Endothelial cell of umbilical vein (primary cell): Measurements from ENCODE around the gene ASB2. TPM values are rescaled to one million over a fixed set of nuclear protein-coding genes. Genes with fewer than 3 reads are reported as not detected.
A peak's percentile ranks its signal among the peaks of the same experiment; 100 is the strongest.

Experiments
- BruUV-seq: library from RNA; stranded (reverse); fragments of 400-500 nt; replicated peaks from 2 replicates; lab custom pipeline; 2021; lab: Mats Ljungman, UMichigan
- CTCF ChIA-PET: fragments of 300-600, 350-600 bp; sonication (Branson Sonifier 250); formaldehyde crosslinking; loops from one replicate; lab custom pipeline; 2021; ENCODE audit warnings: antibody characterized with exemption, inconsistent platforms; lab: Charles Lee
- POLR2A ChIA-PET: fragments of 300-600, 350-600 bp; sonication (Branson Sonifier 250); formaldehyde crosslinking; loops from one replicate; lab custom pipeline; 2021; ENCODE audit warnings: antibody characterized with exemption, inconsistent platforms; lab: Charles Lee
- DNase-seq: peaks from one replicate; pipeline ENCODE4 v3.0.0-alpha.2; 2011; ENCODE audit warnings: low read depth, low spot score
- FAIRE-seq: peaks from 2 replicates; lab custom pipeline; 2011; peaks lifted over from hg19 to GRCh38; lab: Jason Lieb, UNC
- H2AFZ ChIP-seq: 2 replicates; pipeline ENCODE4 v1.6.0; 2012; ENCODE audit warnings: low read depth, low read length, control low read depth, inconsistent platforms
- H3K27ac ChIP-seq: 2 replicates; pipeline ENCODE4 v1.5.1; 2011; ENCODE audit warnings: low read depth, mild to moderate bottlenecking, control low read depth, low read length, moderate library complexity; ENCODE audit not compliant: insufficient read depth
- H3K27me3 ChIP-seq, 2 experiments: 2 replicates each; pipeline versions ENCODE4 v1.6.0 to v1.6.1; 2011; ENCODE audit warnings: low read length in 2 of 2, mixed read lengths in 1 of 2; ENCODE audit not compliant: control insufficient read depth in 2 of 2, insufficient read depth in 2 of 2
- H3K36me3 ChIP-seq, 2 experiments: 2 replicates in 1 of 2; 3 replicates in 1 of 2; pipeline ENCODE4 v1.5.1; 2011; ENCODE audit warnings: low read length in 2 of 2, mild to moderate bottlenecking in 1 of 2, moderate library complexity in 1 of 2; ENCODE audit not compliant: control insufficient read depth in 2 of 2, insufficient read depth in 2 of 2; ENCODE audit errors: extremely low read depth in 1 of 2
- H3K4me1 ChIP-seq: 3 replicates; pipeline ENCODE4 v1.5.1; 2011; ENCODE audit warnings: mild to moderate bottlenecking, low read length; ENCODE audit not compliant: control insufficient read depth, insufficient read depth; ENCODE audit errors: extremely low read depth
- H3K4me2 ChIP-seq: 2 replicates; pipeline ENCODE4 v1.6.1; 2011; ENCODE audit warnings: low read length, control low read depth, mixed read lengths; ENCODE audit not compliant: insufficient read depth
- H3K4me3 ChIP-seq, 3 experiments: fragments of 200-600 bp in 1 of 3; sonication (generic), shearing (Covaris generic) in 1 of 3; replicated peaks in 1 of 3; 2 replicates each; pipeline ENCODE4 v1.5.1; 2011 to 2016; ENCODE audit warnings: control low read depth in 3 of 3, low read length in 3 of 3, mild to moderate bottlenecking in 2 of 3, inconsistent platforms in 1 of 3, low read depth in 1 of 3, moderate library complexity in 1 of 3; ENCODE audit not compliant: insufficient read depth in 1 of 3
- H3K79me2 ChIP-seq: 2 replicates; pipeline ENCODE4 v1.6.0; 2012; ENCODE audit warnings: low read length, inconsistent platforms; ENCODE audit not compliant: control insufficient read depth, insufficient read depth
- H3K9ac ChIP-seq: replicated peaks from 2 replicates; pipeline ENCODE3; 2011; ENCODE audit warnings: low read length, control low read depth; ENCODE audit not compliant: insufficient read depth; ENCODE audit errors: extremely low read depth
- H3K9me1 ChIP-seq: replicated peaks from 3 replicates; pipeline ENCODE4 v1.6.0; 2011; ENCODE audit warnings: mild to moderate bottlenecking, low read length; ENCODE audit not compliant: control insufficient read depth, insufficient read depth; ENCODE audit errors: extremely low read depth
- H3K9me3 ChIP-seq: replicated peaks from 2 replicates; pipeline ENCODE4 v1.5.1; 2012; ENCODE audit warnings: low read length, inconsistent platforms; ENCODE audit not compliant: control insufficient read depth, insufficient read depth
- H4K20me1 ChIP-seq: replicated peaks from 2 replicates; pipeline ENCODE3; 2011; ENCODE audit warnings: mild to moderate bottlenecking, low read length; ENCODE audit not compliant: control insufficient read depth, insufficient read depth; ENCODE audit errors: extremely low read depth
- EZH2 ChIP-seq: IDR thresholded peaks from 2 replicates; pipeline ENCODE4 v1.6.1; 2012; ENCODE audit warnings: borderline replicate concordance, low read depth, mild to moderate bottlenecking, moderate library complexity, low read length, inconsistent platforms; ENCODE audit not compliant: severe bottlenecking
- FOS ChIP-seq: IDR thresholded peaks from 2 replicates; pipeline ENCODE4 v1.6.1; 2011; ENCODE audit warnings: mild to moderate bottlenecking, low read length, moderate library complexity, borderline replicate concordance; ENCODE audit not compliant: insufficient read depth
- GATA2 ChIP-seq: IDR thresholded peaks from 2 replicates; pipeline ENCODE4 v1.7.0; 2011; ENCODE audit warnings: low read depth, mild to moderate bottlenecking, moderate library complexity, mixed read lengths, low read length; ENCODE audit not compliant: insufficient read length, insufficient read depth
- JUN ChIP-seq: IDR thresholded peaks from 2 replicates; pipeline ENCODE4 v1.6.1; 2011; ENCODE audit warnings: borderline replicate concordance, low read depth; ENCODE audit not compliant: insufficient read length, insufficient read depth
- MYC ChIP-seq: IDR thresholded peaks from one replicate; pipeline ENCODE4 v1.6.1; 2011; ENCODE audit warnings: mild to moderate bottlenecking, low read depth, low read length
- POLR2A ChIP-seq: IDR thresholded peaks from 2 replicates; pipeline ENCODE4 v1.6.1; 2012; ENCODE audit warnings: low read depth, mild to moderate bottlenecking, control low read depth, low read length
- POLR2AphosphoS5 ChIP-seq: IDR thresholded peaks from 2 replicates; pipeline ENCODE4 v1.6.1; 2012; ENCODE audit warnings: low read depth, mild to moderate bottlenecking, control low read depth, low read length, moderate library complexity; ENCODE audit not compliant: insufficient read depth
- dilution Hi-C: fragments of 300-500 bp; cut with MboI; formaldehyde crosslinking; loops from one replicate; pipeline ENCODE4 v1.15.0; 2019; ENCODE audit warnings: low sequenced_read_pairs; ENCODE audit not compliant: extremely low pct_ligation_motif_present
- intact Hi-C: fragments of 100-400 bp; cut with micrococcal nuclease; formaldehyde crosslinking; loops from one replicate; pipeline ENCODE4 v1.10.0; 2022
- polyA plus RNA-seq, 4 experiments: library from polyadenylated mRNA; depleted of rRNA in 3 of 4; stranded (reverse) in 3 of 4; unstranded in 1 of 4; fragments of >200 nt; gene quantifications; 2 replicates each; pipeline versions ENCODE4 v1.2.1 to v1.2.3, GENCODE V29; 2011 to 2012; ENCODE audit warnings: missing spikeins in 1 of 4
- total RNA-seq: library from RNA; stranded (reverse); gene quantifications from 2 replicates; pipeline ENCODE4 v1.2.3, GENCODE V29; 2021
- TF ChIP-seq, protein P1 (sequence below), 2 donors: IDR thresholded peaks; 1 replicate in 1 of 2; 2 replicates in 1 of 2; pipeline ENCODE4 v1.5.1; 2011; ENCODE audit warnings: low read length in 2 of 2, mild to moderate bottlenecking in 2 of 2, moderate library complexity in 2 of 2, control low read depth in 1 of 2, inconsistent platforms in 1 of 2, low read depth in 1 of 2; ENCODE audit not compliant: insufficient read depth in 1 of 2; ENCODE audit errors: extremely low read depth in 1 of 2
- TF ChIP-seq, protein P2 (sequence below): IDR thresholded peaks from 2 replicates; pipeline ENCODE4 v1.6.1; 2011; ENCODE audit not compliant: insufficient read depth, insufficient read length

Gene ASB2
- total and polyA plus RNA-seq, 2 donors (not counting 3 experiments of a cell fraction or from before 2014, with no cell fraction given) = not detected

DNA sequence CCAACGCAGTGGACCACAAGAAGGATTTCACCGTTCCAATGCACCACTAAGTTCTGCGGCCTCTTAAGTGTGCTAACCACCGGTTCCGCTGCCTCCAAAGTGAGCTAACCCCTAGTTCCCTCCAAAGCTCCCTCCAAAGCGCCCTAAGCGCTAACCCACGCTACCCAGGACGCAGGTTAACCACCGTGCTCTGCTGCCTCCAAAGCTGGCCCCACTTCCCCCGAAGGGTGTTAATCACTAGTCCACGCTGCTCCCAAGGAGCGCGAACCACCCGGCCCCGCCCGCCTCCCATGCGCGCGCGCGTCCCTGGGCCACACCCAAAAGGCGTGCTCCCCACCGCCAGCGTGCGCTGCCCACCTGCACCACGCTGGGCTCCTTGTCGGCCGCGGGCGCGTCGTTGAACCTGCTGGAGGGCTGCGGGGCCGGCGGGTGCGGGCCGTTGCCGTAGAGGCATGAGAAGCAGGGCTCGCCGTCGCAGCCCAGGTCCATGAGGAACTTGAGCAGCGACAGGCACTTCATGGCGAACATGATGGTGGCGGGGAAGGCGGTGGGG lies 37.5 kb downstream of the ASB2 start:
- no peaks in the 10 kb centered on the region for H3K9me1 ChIP-seq
- H3K4me3 ChIP-seq = no peak overlapping the region
- TF ChIP-seq MYC = no peak
- no peak for TF ChIP-seq GATA2
- TF ChIP-seq FOS = no peak
- TF ChIP-seq POLR2A = no peak
- TF ChIP-seq EZH2 = no peak
- TF ChIP-seq, protein P1, sequence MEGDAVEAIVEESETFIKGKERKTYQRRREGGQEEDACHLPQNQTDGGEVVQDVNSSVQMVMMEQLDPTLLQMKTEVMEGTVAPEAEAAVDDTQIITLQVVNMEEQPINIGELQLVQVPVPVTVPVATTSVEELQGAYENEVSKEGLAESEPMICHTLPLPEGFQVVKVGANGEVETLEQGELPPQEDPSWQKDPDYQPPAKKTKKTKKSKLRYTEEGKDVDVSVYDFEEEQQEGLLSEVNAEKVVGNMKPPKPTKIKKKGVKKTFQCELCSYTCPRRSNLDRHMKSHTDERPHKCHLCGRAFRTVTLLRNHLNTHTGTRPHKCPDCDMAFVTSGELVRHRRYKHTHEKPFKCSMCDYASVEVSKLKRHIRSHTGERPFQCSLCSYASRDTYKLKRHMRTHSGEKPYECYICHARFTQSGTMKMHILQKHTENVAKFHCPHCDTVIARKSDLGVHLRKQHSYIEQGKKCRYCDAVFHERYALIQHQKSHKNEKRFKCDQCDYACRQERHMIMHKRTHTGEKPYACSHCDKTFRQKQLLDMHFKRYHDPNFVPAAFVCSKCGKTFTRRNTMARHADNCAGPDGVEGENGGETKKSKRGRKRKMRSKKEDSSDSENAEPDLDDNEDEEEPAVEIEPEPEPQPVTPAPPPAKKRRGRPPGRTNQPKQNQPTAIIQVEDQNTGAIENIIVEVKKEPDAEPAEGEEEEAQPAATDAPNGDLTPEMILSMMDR (IDR thresholded peaks at IDR 0.05; ENCODE audit: extremely low read depth in 1 of 2, insufficient read depth in 1 of 2, low read depth in 1 of 2, low read length in 2 of 2) = no peak
- TF ChIP-seq JUN = no peak
- TF ChIP-seq, protein P2, sequence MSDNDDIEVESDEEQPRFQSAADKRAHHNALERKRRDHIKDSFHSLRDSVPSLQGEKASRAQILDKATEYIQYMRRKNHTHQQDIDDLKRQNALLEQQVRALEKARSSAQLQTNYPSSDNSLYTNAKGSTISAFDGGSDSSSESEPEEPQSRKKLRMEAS = no peak
- no peak for TF ChIP-seq POLR2AphosphoS5
- H2AFZ ChIP-seq = peak overlapping the region; percentile 78
- no peaks in the 10 kb centered on the region for H3K4me1 ChIP-seq
- no peaks in the 10 kb centered on the region for H4K20me1 ChIP-seq
- no peak overlapping the region for H3K27ac ChIP-seq
- H3K27me3 ChIP-seq = peaks cover 0 to 3% of the 10 kb centered on the region in 2 experiments
- no peak overlapping the region for H3K9ac ChIP-seq
- FAIRE-seq = no peak
- ChIA-PET CTCF (interaction anchor here (1.2 to 10.0 kb wide), 9 partner anchors 7 to 198 kb away, joined by 3 to 368 read pairs (median 19); partner anchors contain the start of genes CCDC197 and IFI27L2), POLR2A (no interaction called here)
- no peaks in the 10 kb centered on the region for H3K36me3 ChIP-seq
- H3K79me2 ChIP-seq = no peaks in the 10 kb centered on the region
- H3K9me3 ChIP-seq = no peaks in the 10 kb centered on the region
- intact Hi-C loops (loop anchor here (1.0 kb wide), 3 partner anchors 62 to 241 kb away; no protein-coding TSS in a partner anchor), dilution Hi-C loops (no loop called here)
- no TSS peak for BruUV-seq
- H3K4me2 ChIP-seq = no peak overlapping the region
- DNase-seq = no peak
